OCI-LY3 (cell line): ENCODE data around the gene UBB.

Source experiments
- EZH2phosphoT487 ChIP-seq: fragments of 200-600 bp; shearing (Covaris generic); IDR thresholded peaks from 2 replicates; pipeline ENCODE4 v1.6.1; 2018; ENCODE audit warnings: antibody characterized with exemption, mixed run types, low read depth
- TF ChIP-seq, protein P1 (sequence below): fragments of 200-600, 300-600 bp; sonication (generic); IDR thresholded peaks from 2 replicates; pipeline ENCODE4 v1.5.1; 2014; ENCODE audit warnings: antibody characterized with exemption, low read length, low read depth

DNA sequence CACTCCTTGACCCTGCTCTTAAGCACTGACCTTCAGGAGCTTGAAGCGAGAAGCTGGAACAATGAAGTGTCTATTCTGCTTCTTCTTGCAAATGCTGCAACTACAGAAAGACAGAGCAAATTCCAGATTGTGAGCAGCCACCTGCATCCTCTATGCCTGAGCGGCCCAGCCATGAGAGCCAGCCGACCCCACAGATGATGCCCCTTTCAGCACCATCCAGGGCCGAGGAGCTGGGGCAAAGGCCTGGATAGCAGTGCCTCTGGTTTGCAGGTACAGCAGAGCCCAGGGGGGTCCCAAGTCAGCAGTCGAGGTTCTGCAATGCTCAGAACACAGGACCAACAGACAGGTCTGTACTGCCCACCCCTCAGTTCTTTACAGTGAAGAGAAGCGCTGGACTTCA is 32.3 kb upstream of the UBB start:
- TF ChIP-seq, protein P1, sequence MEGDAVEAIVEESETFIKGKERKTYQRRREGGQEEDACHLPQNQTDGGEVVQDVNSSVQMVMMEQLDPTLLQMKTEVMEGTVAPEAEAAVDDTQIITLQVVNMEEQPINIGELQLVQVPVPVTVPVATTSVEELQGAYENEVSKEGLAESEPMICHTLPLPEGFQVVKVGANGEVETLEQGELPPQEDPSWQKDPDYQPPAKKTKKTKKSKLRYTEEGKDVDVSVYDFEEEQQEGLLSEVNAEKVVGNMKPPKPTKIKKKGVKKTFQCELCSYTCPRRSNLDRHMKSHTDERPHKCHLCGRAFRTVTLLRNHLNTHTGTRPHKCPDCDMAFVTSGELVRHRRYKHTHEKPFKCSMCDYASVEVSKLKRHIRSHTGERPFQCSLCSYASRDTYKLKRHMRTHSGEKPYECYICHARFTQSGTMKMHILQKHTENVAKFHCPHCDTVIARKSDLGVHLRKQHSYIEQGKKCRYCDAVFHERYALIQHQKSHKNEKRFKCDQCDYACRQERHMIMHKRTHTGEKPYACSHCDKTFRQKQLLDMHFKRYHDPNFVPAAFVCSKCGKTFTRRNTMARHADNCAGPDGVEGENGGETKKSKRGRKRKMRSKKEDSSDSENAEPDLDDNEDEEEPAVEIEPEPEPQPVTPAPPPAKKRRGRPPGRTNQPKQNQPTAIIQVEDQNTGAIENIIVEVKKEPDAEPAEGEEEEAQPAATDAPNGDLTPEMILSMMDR = no peak
- no peak for TF ChIP-seq EZH2phosphoT487
